Neural cell (in vitro differentiated cells): ENCODE measurements around the gene QKI.

Experiments used
- CTCF ChIP-seq: fragments of 450-650 bp; IDR thresholded peaks from 2 replicates; pipeline ENCODE4 v1.5.1; 2014; ENCODE audit warnings: antibody characterized with exemption, mild to moderate bottlenecking, moderate library complexity; ENCODE audit not compliant: poor library complexity, severe bottlenecking
- EZH2 ChIP-seq: fragments of 200-600, 300-800 bp; shearing (Covaris generic), sonication (generic); IDR thresholded peaks from 2 replicates; pipeline ENCODE4 v1.6.1; 2014; ENCODE audit warnings: antibody characterized with exemption, low read length, borderline replicate concordance, mild to moderate bottlenecking; ENCODE audit not compliant: insufficient read depth, poor library complexity, severe bottlenecking
- REST ChIP-seq: IDR thresholded peaks from 2 replicates; pipeline ENCODE4 v1.6.1; 2012; ENCODE audit warnings: borderline replicate concordance
- TAF1 ChIP-seq: IDR thresholded peaks from 2 replicates; pipeline ENCODE4 v1.6.1; 2012; ENCODE audit warnings: low read depth

GRCh38 chr6:163494279-163494727 lies 79.8 kb downstream of the QKI start:
- TF ChIP-seq EZH2 (no peak), CTCF (no peak), TAF1 (no peak), REST (no peak)
